Activated naive CD4-positive, alpha-beta T cell (primary cell): ENCODE data around the gene UGT2B17.
"Not testable (repeated sequence)": the region's sequence is repeated elsewhere in the genome, so short reads cannot be mapped to it uniquely, and the experiment has no call there.

Experiments used
- DNase-seq, 4 experiments: peaks; one replicate each; lab custom pipeline; 2025; lab: John Stamatoyannopoulos, UW

The UGT2B17 gene

GRCh38 chr4:68569036-68569435, 7.1 kb downstream of the UGT2B17 start:
- not testable (repeated sequence) for DNase-seq

- not testable (repeated sequence) for DNase-seq
Observed at GRCh38 chr4:68568535-68568934, 7.6 kb downstream of the UGT2B17 start.

- DNase-seq, result not testable (repeated sequence)
Observed at GRCh38 chr4:68566364-68566763, 9.8 kb downstream of the UGT2B17 start.

GRCh38 chr4:68565082-68565481, 11.0 kb downstream of the UGT2B17 start:
- not testable (repeated sequence) for DNase-seq

- not testable (repeated sequence) for DNase-seq
Observed at GRCh38 chr4:68560364-68561070, 15.6 kb downstream of the UGT2B17 start.

- not testable (repeated sequence) for DNase-seq
Observed at GRCh38 chr4:68553830-68554229, 22.3 kb downstream of the UGT2B17 start.

GRCh38 chr4:68552818-68553811, 23.0 kb downstream of the UGT2B17 start:
- DNase-seq, result not testable (repeated sequence)

GRCh38 chr4:68542742-68543141, 33.4 kb downstream of the UGT2B17 start:
- DNase-seq, result not testable (repeated sequence)

GRCh38 chr4:68536375-68536774, 39.7 kb downstream of the UGT2B17 start:
- DNase-seq, result no peak

- DNase-seq, result no peak
Observed at GRCh38 chr4:68535974-68536373, 40.1 kb downstream of the UGT2B17 start.

- DNase-seq, result not testable (repeated sequence)
Observed at GRCh38 chr4:68522232-68522631, 53.9 kb downstream of the UGT2B17 start.

- DNase-seq, result no peak
Observed at GRCh38 chr4:68520985-68521384, 55.1 kb downstream of the UGT2B17 start.

- no peak for DNase-seq
Observed at GRCh38 chr4:68518889-68519288, 57.2 kb downstream of the UGT2B17 start.

- not testable (repeated sequence) for DNase-seq
Observed at GRCh38 chr4:68505452-68505851, 70.7 kb downstream of the UGT2B17 start.

GRCh38 chr4:68504836-68505235, 71.3 kb downstream of the UGT2B17 start:
- not testable (repeated sequence) for DNase-seq

- not testable (repeated sequence) for DNase-seq
Observed at GRCh38 chr4:68503462-68503861, 72.7 kb downstream of the UGT2B17 start.

- no peak for DNase-seq
Observed at GRCh38 chr4:68499021-68499420, 77.1 kb downstream of the UGT2B17 start.

GRCh38 chr4:68498413-68499007, 77.6 kb downstream of the UGT2B17 start:
- DNase-seq, result peak in 2 of 4 experiments; percentile 5 to 16

GRCh38 chr4:68494688-68495087, 81.4 kb downstream of the UGT2B17 start:
- no peak for DNase-seq

GRCh38 chr4:68490826-68491457, 85.2 kb downstream of the UGT2B17 start:
- DNase-seq, result no peak

GRCh38 chr4:68489338-68489737, 86.8 kb downstream of the UGT2B17 start:
- no peak for DNase-seq
